GM12865 (cell line): ENCODE results near the gene GJB6.

Source experiments
- DNase-seq: peaks from one replicate; pipeline ENCODE4 v3.0.0; 2010; ENCODE audit warnings: low read depth
- H3K4me3 ChIP-seq: 2 replicates; pipeline ENCODE4 v1.5.1; 2011; ENCODE audit warnings: mild to moderate bottlenecking, low read depth, low read length, control low read depth
- TF ChIP-seq, protein P1 (sequence below): IDR thresholded peaks from 2 replicates; pipeline ENCODE4 v1.5.1; 2011; ENCODE audit warnings: low read length, control low read depth, low read depth, inconsistent platforms; ENCODE audit not compliant: insufficient read depth; ENCODE audit errors: missing control alignments

The GJB6 gene

DNA sequence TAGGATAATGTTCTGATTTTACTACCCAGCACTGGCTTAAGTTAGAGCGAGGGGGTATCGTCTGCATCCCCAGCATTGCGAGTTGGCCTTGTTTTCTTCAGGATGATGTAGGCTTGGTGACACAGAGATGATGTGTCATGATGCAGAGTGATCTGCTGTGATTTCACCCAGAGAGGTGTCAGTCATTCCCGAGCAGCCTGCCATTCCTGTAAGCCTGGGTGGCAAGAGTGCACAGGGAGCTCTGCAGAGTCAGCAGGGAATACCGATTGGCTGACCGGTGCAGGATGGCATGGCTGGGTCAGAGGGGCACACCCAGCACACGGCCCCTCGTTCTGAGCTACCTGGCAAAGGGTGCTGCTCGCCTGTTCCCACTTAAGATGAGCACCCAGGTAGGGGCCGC lies 15.8 kb upstream of the GJB6 start:
- TF ChIP-seq, protein P1, sequence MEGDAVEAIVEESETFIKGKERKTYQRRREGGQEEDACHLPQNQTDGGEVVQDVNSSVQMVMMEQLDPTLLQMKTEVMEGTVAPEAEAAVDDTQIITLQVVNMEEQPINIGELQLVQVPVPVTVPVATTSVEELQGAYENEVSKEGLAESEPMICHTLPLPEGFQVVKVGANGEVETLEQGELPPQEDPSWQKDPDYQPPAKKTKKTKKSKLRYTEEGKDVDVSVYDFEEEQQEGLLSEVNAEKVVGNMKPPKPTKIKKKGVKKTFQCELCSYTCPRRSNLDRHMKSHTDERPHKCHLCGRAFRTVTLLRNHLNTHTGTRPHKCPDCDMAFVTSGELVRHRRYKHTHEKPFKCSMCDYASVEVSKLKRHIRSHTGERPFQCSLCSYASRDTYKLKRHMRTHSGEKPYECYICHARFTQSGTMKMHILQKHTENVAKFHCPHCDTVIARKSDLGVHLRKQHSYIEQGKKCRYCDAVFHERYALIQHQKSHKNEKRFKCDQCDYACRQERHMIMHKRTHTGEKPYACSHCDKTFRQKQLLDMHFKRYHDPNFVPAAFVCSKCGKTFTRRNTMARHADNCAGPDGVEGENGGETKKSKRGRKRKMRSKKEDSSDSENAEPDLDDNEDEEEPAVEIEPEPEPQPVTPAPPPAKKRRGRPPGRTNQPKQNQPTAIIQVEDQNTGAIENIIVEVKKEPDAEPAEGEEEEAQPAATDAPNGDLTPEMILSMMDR: no peak
- no peak overlapping the region for H3K4me3 ChIP-seq
- DNase-seq: no peak

DNA sequence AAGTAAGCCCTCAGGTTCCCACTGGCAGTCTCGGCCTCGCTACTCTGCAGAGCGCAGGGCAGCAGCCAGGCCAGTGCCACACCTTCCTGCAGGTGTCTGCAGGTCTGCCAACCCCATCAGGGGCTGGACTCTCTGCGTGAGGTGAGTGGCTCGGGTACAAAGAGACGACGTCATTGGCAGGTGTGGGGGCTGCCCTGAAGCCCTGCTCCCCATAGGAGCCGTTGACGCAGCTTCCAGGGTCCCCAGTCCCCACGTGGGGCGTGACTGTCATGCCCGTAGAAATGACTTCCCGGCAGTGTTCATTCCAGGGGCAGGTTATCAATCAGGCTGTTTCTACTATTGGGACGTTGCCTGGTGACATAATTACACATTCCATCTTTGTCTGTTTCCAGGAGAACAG lies 15.3 kb upstream of the GJB6 start:
- TF ChIP-seq, protein P1: no peak
- DNase-seq: no peak
- no peak overlapping the region for H3K4me3 ChIP-seq

DNA sequence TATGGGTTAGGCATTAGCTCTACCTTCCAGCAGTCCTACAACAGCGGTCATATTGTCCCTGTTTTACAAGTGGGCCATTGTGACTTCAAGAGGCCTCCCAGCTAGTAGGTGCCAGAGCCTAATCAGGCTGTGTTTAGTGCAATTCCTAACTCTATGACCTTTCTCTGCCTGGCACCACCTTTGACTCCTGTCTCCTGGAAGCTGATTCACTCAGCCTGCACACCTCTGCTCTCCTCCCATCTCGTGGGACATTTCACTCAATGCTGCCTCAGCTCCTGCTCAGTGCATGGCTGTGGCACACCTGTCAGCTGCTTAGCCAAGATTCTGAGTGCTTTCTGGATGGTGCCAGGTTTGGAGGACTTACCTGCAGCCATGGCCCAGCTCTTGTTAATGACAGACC lies 9.5 kb upstream of the GJB6 start:
- no peak overlapping the region for H3K4me3 ChIP-seq
- TF ChIP-seq, protein P1: no peak
- DNase-seq: no peak

DNA sequence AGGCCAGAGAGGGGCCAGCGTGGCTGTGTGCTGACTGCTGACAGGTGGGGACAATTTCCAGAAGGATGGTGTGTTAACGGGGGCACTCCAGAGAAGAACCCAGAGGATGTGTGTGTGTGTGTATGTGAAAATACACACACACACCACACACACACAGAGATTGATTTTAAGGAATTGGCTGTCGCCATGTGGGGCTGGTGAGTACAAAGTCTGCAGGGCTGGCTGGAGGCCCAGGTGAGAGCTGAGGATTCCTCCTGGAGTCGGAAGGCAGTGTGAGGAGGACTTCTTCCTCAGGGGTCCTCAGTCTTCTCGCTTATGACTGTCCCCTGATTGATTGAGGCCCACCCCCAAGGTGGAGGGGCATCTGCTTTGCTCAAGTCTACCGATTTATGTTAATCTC lies 7.6 kb upstream of the GJB6 start:
- no peak for DNase-seq
- no peak overlapping the region for H3K4me3 ChIP-seq
- TF ChIP-seq, protein P1: no peak

DNA sequence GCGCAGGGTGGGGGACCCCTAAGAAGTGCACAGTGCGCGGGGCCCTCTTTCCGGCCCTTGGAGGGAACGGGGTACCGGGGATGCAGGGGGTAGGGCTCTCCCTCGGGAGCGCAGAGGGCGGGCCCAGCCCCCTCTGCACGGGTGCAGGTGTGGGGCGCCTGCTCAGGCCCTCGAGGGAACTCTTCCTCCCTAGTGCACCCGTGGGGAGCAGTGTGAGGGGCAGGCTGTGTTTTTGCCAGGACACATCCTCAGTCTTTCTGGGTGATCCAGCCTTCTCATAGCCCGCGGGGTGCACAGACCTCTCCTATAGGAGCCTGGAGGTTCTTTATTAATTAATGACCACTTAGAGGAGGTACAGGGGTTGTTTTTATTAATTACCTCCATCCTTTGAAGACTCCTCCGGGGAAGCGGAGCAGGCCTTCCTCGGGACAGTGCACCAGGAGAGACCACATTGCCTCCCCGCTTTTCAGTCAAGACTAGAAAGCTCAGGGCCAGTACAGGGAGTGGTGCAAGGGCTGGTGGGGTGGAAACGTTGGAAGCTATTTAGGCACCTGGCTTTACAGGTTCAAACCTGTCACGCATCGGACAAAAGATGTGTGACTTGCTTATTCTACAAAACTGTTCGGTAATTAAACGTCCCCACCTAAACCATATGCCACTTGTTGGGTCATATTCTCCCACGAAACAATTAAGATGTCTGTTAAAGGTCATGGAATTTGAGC lies 598 bp upstream of the GJB6 start:
- H3K4me3 ChIP-seq: no peak overlapping the region
- DNase-seq: no peak
- TF ChIP-seq, protein P1: no peak

DNA sequence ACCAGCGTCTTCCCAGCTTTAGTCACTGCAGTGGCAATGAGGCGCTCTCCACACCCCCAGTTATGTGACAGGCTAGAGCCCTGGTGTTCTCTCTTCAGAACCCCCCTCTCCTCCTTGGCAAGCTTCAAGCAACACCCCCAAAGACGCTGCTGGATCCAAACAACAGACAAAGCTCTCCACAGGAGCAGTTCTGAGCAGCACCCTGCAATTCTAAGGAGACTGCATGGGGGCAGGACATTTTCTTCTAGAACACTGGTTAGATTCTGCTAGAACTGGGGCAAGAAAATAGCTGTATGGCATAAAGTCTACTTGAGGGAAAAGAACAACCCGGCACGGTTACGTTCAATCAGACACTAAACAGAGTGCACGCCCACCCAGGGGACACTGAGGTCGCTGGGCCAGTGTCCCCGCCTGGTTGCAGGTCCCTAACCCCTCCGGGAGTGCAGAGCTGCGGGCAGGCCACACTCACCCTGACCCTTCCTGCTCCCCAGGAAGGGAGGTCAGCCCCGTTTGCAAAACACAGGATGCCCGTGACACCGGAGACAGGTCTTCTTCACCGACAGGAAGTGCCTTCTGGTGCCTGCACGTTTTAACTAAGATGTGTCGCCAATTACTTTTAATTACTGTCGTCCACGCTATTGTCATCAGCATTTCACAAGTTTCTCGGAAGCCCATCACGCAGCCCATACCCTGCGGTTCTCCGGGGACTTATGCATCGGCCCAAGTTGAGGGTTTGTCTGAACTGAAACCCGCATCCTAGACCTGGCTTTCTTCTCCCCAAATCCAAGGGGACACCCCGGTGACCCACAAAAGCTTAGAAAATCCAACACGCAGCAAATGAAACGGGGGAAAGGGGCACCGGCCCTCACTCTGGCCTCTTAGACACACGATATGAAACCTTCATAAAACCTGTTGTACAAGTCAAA lies 943 bp downstream of the GJB6 start:
- TF ChIP-seq, protein P1: no peak
- no peak overlapping the region for H3K4me3 ChIP-seq
- DNase-seq: no peak
